SH-SY5Y (cell line): ENCODE data around the gene ORM2.

Experiments used
- GATA2 ChIP-seq: IDR thresholded peaks from 2 replicates; pipeline ENCODE4 v1.6.1; 2011; ENCODE audit warnings: mild to moderate bottlenecking, low read depth, low read length
- GATA3 ChIP-seq: IDR thresholded peaks from 2 replicates; pipeline ENCODE4 v1.6.1; 2011; ENCODE audit warnings: low read depth, mild to moderate bottlenecking, low read length, moderate library complexity

Gene ORM2

DNA sequence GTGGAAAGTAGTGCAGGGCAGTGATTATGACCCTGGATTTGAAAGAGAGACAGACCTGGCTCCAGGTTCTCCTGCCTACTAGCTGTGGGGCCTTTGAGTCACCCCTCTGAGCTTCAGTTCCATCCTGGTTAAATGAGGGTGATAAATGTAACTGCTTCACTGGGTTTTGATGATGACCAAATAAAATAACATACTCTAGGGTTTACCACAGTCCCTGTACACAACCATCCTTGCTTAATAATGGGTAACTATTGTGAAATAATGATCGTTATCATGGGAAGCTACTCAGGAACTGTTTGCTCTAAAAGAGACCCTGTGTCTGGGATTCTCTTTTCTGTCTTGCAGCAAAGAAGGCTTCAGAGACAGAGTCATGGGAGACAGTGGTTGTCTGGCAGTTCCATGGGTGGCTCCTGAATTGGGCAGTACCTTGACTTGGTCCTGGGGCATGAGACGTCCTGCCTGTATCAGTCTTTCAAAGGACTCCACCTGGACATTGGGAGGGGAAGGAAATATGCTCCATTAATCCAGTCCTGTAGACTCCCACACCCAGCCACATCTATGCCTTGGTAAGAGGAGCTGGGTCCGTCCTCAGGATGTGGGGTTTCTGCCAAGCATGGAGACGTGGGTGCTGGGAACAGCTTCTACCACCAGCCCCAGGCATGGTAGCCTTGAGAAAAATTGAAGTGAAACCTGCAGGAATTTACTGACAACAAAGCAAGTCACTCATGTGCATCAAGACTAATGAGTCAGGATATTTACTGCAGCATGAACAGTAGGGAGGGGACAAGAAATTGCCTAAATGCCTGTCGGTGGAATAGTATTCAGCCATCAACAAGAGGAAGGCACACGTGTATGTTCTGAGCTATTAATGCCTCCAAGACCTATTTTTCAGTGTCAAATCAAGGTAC lies 34.7 kb downstream of the ORM2 start:
- TF ChIP-seq GATA2 = no peak
- TF ChIP-seq GATA3 = no peak

DNA sequence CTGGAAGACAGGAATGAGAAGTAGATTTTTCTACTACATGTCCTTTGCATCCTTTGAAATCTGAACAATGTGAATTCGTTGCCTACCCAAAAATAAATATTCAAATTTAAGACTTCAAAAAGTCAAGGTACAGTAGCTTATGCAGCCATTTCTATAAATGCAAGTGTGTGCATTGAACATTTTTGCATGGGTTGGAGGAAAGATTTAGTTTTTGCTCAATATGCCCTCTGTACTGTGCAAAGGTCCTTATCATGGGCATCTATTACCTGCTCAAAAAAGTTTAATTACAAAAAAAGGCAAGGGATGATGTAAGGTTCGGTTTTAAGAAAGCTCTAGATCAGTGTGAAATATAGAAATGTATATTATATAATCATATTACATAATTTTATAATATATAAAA lies 35.5 kb downstream of the ORM2 start:
- TF ChIP-seq GATA3 (no peak), GATA2 (no peak)

GRCh38 chr9:114366334-114367128 lies 36.9 kb downstream of the ORM2 start:
- TF ChIP-seq GATA2 (no peak), GATA3 (no peak)

DNA sequence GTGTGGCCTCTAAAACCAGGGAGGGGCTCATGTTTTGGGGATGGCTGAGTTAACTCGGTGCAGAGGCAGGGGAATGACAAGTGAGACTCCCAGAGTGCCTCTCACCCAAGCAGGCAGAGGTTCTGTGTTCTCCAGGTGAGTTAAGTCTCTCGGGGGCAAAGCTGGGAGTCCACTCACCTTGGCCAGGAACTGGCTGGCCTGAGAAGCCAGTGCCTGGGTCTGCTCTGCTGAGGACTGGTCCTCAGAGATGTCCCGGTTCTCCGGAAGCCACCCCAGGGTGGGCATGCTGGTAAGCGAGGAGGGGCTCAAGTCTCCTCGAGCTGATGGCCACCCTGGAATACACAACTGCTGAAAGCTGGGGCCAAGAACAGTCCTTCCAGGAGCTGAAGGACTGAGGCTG lies 37.7 kb downstream of the ORM2 start:
- TF ChIP-seq GATA3 = no peak
- TF ChIP-seq GATA2 = no peak

GRCh38 chr9:114367772-114368569 lies 38.3 kb downstream of the ORM2 start:
- TF ChIP-seq GATA2 = no peak
- no peak for TF ChIP-seq GATA3

GRCh38 chr9:114369216-114370130 lies 39.8 kb downstream of the ORM2 start:
- TF ChIP-seq GATA2 (no peak), GATA3 (no peak)

DNA sequence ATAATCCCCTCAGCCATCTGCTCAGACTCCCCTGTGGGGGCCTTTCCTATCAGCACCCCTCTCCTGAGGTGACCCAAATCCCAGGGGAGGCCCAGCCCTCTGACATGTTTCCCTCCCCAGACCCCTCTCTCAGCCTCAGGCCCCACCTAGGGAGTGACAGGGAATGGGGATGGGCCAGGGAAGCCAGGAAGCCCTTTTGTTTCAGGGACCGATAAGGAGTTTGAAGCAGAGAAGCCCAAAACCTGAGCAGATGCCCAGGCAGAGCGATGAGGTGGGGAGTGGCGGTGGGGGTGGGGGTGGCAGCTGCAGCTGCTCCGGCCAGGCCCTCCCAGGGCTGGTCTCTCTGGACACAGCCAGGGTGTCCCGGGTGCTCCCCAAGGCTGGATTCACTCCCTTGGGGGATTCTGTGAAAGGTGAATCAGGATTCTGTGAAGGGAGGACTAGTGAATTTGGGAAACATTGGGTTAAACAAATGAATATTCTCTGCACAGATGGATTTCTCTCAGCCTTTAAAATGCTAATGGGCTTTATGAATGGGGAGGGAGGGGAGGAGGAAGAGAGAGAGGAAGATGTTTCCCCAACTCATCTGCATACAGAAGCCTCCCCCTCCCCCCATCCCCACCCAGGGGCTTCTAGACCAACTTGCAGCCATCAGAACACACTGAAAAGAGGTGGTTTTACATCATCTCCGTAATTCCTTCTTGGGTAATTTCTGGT lies 40.7 kb downstream of the ORM2 start:
- no peak for TF ChIP-seq GATA2
- TF ChIP-seq GATA3 = no peak

GRCh38 chr9:114370968-114371320 lies 41.3 kb downstream of the ORM2 start:
- TF ChIP-seq GATA3 = no peak
- no peak for TF ChIP-seq GATA2

DNA sequence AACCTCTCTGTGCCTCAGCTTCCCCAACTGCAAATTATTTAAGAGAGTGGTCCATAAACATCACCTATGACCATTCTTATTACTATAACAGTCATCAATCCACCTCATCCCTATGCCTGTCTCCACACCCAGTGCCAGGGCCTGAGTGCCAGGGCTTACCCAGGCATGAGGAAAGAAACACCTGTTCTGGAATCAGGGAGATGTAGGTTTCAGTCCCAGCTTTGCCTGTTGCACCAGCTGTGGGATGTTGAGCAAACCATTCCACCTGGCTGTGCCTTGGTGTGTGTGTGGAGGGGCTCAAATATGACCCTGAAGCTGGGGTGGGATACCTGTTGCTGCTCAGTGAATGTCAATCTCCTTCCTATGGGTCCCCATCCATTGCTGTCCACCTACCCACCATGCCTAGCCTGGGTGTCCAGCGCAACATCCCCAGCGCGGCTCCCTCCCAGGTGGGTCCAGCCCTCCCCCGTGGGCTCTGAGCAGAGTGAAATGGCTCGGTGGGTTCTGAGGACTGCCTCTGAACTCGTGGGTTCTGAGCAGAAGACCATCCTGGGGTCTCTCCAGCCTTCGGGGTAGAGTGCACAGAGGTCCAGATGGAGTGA lies 41.8 kb downstream of the ORM2 start:
- TF ChIP-seq GATA2 = no peak
- TF ChIP-seq GATA3 = no peak

DNA sequence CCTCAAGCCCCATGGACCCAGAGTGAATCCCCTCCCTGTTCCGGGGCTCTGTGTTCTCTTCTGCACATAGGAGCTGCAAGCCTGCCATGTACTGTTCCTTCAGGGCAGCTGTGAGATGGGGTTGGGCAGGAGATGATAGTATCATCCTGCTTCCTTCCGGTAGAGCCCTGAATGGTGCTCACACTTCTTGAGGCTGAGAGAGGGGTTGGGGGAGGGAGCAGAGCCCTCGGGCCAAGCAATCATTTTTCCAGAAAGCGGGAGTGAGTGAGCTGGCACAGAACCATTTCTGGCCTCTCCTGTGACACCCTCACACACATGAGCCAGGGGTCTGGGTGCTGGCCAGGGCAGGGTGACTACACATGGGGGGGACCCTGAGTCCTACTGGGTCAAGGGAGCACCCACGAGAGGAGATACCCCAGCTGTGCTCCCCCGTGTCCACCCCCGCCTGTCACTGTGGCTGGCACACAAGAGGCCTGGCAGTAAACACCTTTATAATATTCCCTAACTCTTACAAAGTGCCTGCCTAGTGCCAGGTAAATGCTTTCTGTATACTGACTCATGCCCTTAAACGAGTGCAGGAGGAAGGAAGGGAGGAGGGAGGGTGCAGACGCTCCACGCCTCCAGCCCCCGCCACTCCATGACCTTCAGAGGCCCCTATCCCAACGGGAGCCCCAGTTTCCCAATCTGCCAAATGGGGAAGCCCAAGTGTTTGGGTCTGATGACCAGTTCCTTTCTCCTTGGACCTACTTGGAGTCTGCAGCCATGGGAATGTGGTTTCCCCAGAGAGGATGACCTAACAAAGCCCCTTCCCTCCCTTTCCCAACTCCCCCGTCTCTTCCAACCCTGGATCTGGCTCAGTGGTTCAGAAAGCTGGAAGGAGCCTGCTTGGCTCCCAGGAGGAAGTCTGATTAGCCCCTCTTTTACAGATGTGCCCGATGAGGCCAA lies 42.6 kb downstream of the ORM2 start:
- TF ChIP-seq GATA3 (no peak), GATA2 (peak; percentile 34)

- TF ChIP-seq GATA3 (no peak), GATA2 (no peak)
Measured at GRCh38 chr9:114372921-114373448, 43.3 kb downstream of the ORM2 start.
